Thyroid gland (tissue), 4 donors: ENCODE data around the gene CENPL.

Experiments
- CTCF ChIP-seq, 6 experiments: fragments of 200-600 bp in 3 of 6; fragments of 450-650 bp in 3 of 6; sonication (generic) in 3 of 6; IDR thresholded peaks; one replicate each; pipeline ENCODE4 v1.5.1; 2016 to 2019; ENCODE audit warnings: antibody characterized with exemption in 6 of 6, mild to moderate bottlenecking in 2 of 6, inconsistent platforms in 1 of 6, moderate library complexity in 1 of 6
- POLR2A ChIP-seq, 2 donors: fragments of 450-650 bp; IDR thresholded peaks; one replicate each; pipeline ENCODE4 v1.6.1; 2017; ENCODE audit warnings: antibody characterized with exemption in 2 of 2, mild to moderate bottlenecking in 2 of 2, moderate library complexity in 1 of 2

GRCh38 chr1:173784997-173785396 lies 39.7 kb downstream of the CENPL start:
- TF ChIP-seq CTCF (IDR thresholded peaks at IDR 0.05) (no peak), POLR2A (IDR thresholded peaks at IDR 0.05) (no peak)
